GM23338 (cell line): Measurements from ENCODE around the gene POLR2H. TPM values are rescaled to one million over a fixed set of nuclear protein-coding genes. Genes with fewer than 3 reads are reported as not detected.

Experiments used
- ATAC-seq: fragments of 200-7000 bp; cut with Tn5 transposase; 3 replicates; pipeline ENCODE4 v1.9.1; 2020
- DNase-seq: peaks from one replicate; pipeline ENCODE4 v3.0.0-alpha.2; 2015; ENCODE audit warnings: low spot score
- H2AFZ ChIP-seq: fragments of 200-600 bp; sonication (generic); 2 replicates; pipeline ENCODE4 v1.8.0; 2016; ENCODE audit warnings: antibody characterized with exemption, mild to moderate bottlenecking, moderate library complexity
- H3F3A ChIP-seq: fragments of 200-600 bp; sonication (generic); replicated peaks from 2 replicates; pipeline ENCODE4 v1.8.0; 2017; ENCODE audit warnings: antibody characterized with exemption, mixed run types, low read depth
- H3K27ac ChIP-seq: fragments of 200-600 bp; sonication (generic); 2 replicates; pipeline ENCODE4 v1.6.1; 2016; ENCODE audit warnings: low read depth
- H3K27me3 ChIP-seq: fragments of 200-600 bp; sonication (generic); 2 replicates; pipeline ENCODE4 v1.8.0; 2016; ENCODE audit warnings: mild to moderate bottlenecking, mixed run types, moderate library complexity; ENCODE audit not compliant: insufficient read depth
- H3K36me3 ChIP-seq: fragments of 200-600 bp; sonication (generic); 2 replicates; pipeline ENCODE4 v1.8.0; 2016; ENCODE audit warnings: mild to moderate bottlenecking; ENCODE audit not compliant: insufficient read depth
- H3K4me1 ChIP-seq: fragments of 200-600 bp; sonication (generic); 2 replicates; pipeline ENCODE4 v1.8.0; 2016; ENCODE audit warnings: mild to moderate bottlenecking, moderate library complexity; ENCODE audit not compliant: insufficient read depth
- H3K4me2 ChIP-seq: fragments of 200-600 bp; sonication (generic); 2 replicates; pipeline ENCODE4 v1.7.1; 2017; ENCODE audit warnings: mixed run types
- H3K4me3 ChIP-seq: fragments of 200-600 bp; sonication (generic); 2 replicates; pipeline ENCODE4 v1.6.1; 2016; ENCODE audit warnings: mixed run types
- H3K79me2 ChIP-seq: fragments of 200-600 bp; sonication (generic); replicated peaks from 2 replicates; pipeline ENCODE4 v1.8.0; 2017; ENCODE audit warnings: mild to moderate bottlenecking; ENCODE audit not compliant: insufficient read depth
- H3K9me2 ChIP-seq: fragments of 200-600 bp; sonication (generic); 2 replicates; pipeline ENCODE4 v1.8.0; 2017; ENCODE audit not compliant: insufficient read depth
- H4K20me1 ChIP-seq: fragments of 200-600 bp; sonication (generic); replicated peaks from 2 replicates; pipeline ENCODE4 v1.8.0; 2017; ENCODE audit warnings: mild to moderate bottlenecking; ENCODE audit not compliant: insufficient read depth
- H3K27ac Mint-ChIP-seq: 2 replicates; pipeline ENCODE4 v1.8.0; 2020; ENCODE audit warnings: inconsistent platforms, mild to moderate bottlenecking, moderate library complexity, mixed read lengths
- H3K27me3 Mint-ChIP-seq: 3 replicates; pipeline ENCODE4 v1.8.0; 2022; ENCODE audit warnings: low read depth, mild to moderate bottlenecking, moderate library complexity, mixed read lengths, inconsistent platforms; ENCODE audit not compliant: insufficient read depth, poor library complexity
- H3K36me3 Mint-ChIP-seq: 3 replicates; pipeline ENCODE4 v1.8.0; 2021; ENCODE audit warnings: low read depth, mild to moderate bottlenecking, inconsistent platforms, moderate library complexity, mixed read lengths
- H3K4me1 Mint-ChIP-seq: 3 replicates; pipeline ENCODE4 v1.8.0; 2020; ENCODE audit warnings: mild to moderate bottlenecking, inconsistent platforms, mixed read lengths
- H3K4me3 Mint-ChIP-seq: 3 replicates; pipeline ENCODE4 v1.8.0; 2021; ENCODE audit warnings: moderate library complexity, mild to moderate bottlenecking, inconsistent platforms, mixed read lengths
- H3K9me3 Mint-ChIP-seq: 3 replicates; pipeline ENCODE4 v1.8.0; 2020; ENCODE audit warnings: moderate library complexity, mild to moderate bottlenecking, inconsistent platforms, mixed read lengths
- CREB1 ChIP-seq: fragments of 250-450 bp; sonication (Bioruptor Pico); IDR thresholded peaks from 2 replicates; pipeline ENCODE4 v1.5.0; 2020; ENCODE audit warnings: low read depth, mild to moderate bottlenecking, moderate library complexity
- EZH2 ChIP-seq: fragments of 200-600 bp; sonication (generic); IDR thresholded peaks from one replicate; pipeline ENCODE4 v1.8.0; 2017; ENCODE audit warnings: antibody characterized with exemption, mild to moderate bottlenecking, low read depth; ENCODE audit not compliant: unreplicated experiment
- EZH2phosphoT487 ChIP-seq: fragments of 200-600 bp; sonication (generic); IDR thresholded peaks from one replicate; pipeline ENCODE4 v1.8.1; 2018; ENCODE audit warnings: antibody characterized with exemption; ENCODE audit not compliant: unreplicated experiment
- JUNB ChIP-seq: IDR thresholded peaks from one replicate; pipeline ENCODE4 v1.6.1; 2016; ENCODE audit warnings: antibody characterized with exemption; ENCODE audit not compliant: unreplicated experiment
- NANOG ChIP-seq: IDR thresholded peaks from 2 replicates; pipeline ENCODE4 v1.6.1; 2016; ENCODE audit warnings: antibody characterized with exemption, borderline replicate concordance
- POLR2AphosphoS5 ChIP-seq: IDR thresholded peaks from 2 replicates; pipeline ENCODE4 v1.6.1; 2016; ENCODE audit warnings: antibody characterized with exemption, low read depth
- REST ChIP-seq: IDR thresholded peaks from one replicate; pipeline ENCODE4 v1.6.1; 2018; ENCODE audit warnings: antibody characterized with exemption; ENCODE audit not compliant: unreplicated experiment
- ZNF114 ChIP-seq: fragments of 250-450 bp; sonication (Bioruptor Pico); IDR thresholded peaks from 2 replicates; pipeline ENCODE4 v1.5.0; 2020; ENCODE audit warnings: mild to moderate bottlenecking, moderate library complexity
- ZNF331 ChIP-seq: fragments of 250-450 bp; sonication (Bioruptor Pico); IDR thresholded peaks from 2 replicates; pipeline ENCODE4 v1.5.0; 2020; ENCODE audit warnings: low read depth, mild to moderate bottlenecking, moderate library complexity
- ZNF462 ChIP-seq: fragments of 250-450 bp; sonication (Bioruptor Pico); IDR thresholded peaks from 2 replicates; pipeline ENCODE4 v1.5.0; 2020; ENCODE audit warnings: mild to moderate bottlenecking, moderate library complexity
- polyA plus RNA-seq: library from polyadenylated mRNA; unstranded; fragments of >200 nt; fragmentation: Nextera tagmentation; extraction: Ambion mirVana; gene quantifications from 2 replicates; pipeline ENCODE4 v1.2.1, GENCODE V29; 2016
- total RNA-seq: library from RNA; depleted of rRNA; stranded (reverse); fragments of >200 nt; shearing (Covaris generic); gene quantifications from 2 replicates; pipeline ENCODE4 v1.2.3, GENCODE V29; 2014
- TF ChIP-seq, protein P1 (sequence below): IDR thresholded peaks from 2 replicates; pipeline ENCODE4 v1.6.1; 2016; ENCODE audit warnings: antibody characterized with exemption
- TF ChIP-seq, protein P2 (sequence below), 2 experiments: fragments of 200-600 bp in 1 of 2; sonication (generic) in 1 of 2; conservative IDR thresholded peaks; 2 replicates each; pipeline versions ENCODE4 v1.5.1 to v1.6.1; 2016 to 2017; ENCODE audit warnings: antibody characterized with exemption in 2 of 2, low read depth in 2 of 2, mild to moderate bottlenecking in 2 of 2, moderate library complexity in 1 of 2

POLR2H gene
- total and polyA plus RNA-seq, 2 experiments from 2014 or later = 190 to 199 TPM

GRCh38 chr3:184327171-184327570 is 34.3 kb upstream of the POLR2H start (continued):
- TF ChIP-seq CREB1 (no peak), ZNF331 (CRISPR knock-in tag) (no peak), JUNB (no peak), EZH2 (no peak)

DNA sequence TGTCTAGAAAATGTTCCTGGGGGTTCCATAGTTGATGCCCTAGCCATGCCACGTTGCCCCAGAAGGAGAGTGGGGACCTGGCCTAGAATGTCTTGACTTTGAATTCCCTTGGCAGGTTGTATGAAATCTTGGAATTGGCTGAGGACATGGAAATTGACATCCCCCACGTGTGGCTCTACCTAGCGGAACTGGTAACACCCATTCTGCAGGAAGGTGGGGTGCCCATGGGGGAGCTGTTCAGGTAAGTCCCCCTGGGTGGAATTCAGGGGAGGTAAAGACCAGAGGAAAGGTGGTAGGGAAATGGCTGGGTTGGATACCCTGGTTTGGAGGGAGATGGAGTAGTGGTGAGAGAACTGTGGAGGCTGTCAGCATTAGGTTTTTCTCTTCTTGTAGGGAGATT is 33.0 kb upstream of the POLR2H start:
- peaks cover 52% of the 10 kb centered on the region for H3F3A ChIP-seq
- no peak overlapping the region for H3K4me3 ChIP-seq
- H2AFZ ChIP-seq = no peak overlapping the region
- no peaks in the 10 kb centered on the region; the same call in 2 of the 3 replicates for H3K4me1 Mint-ChIP-seq
- TF ChIP-seq EZH2phosphoT487 (no peak), JUNB (no peak), ZNF462 (CRISPR knock-in tag) (no peak), ZNF331 (CRISPR knock-in tag) (no peak), REST (no peak), POLR2AphosphoS5 (no peak), ZNF114 (CRISPR knock-in tag) (no peak), NANOG (no peak), CREB1 (no peak)
- TF ChIP-seq, protein P1, sequence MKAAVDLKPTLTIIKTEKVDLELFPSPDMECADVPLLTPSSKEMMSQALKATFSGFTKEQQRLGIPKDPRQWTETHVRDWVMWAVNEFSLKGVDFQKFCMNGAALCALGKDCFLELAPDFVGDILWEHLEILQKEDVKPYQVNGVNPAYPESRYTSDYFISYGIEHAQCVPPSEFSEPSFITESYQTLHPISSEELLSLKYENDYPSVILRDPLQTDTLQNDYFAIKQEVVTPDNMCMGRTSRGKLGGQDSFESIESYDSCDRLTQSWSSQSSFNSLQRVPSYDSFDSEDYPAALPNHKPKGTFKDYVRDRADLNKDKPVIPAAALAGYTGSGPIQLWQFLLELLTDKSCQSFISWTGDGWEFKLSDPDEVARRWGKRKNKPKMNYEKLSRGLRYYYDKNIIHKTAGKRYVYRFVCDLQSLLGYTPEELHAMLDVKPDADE = no peak
- TF ChIP-seq, protein P2, sequence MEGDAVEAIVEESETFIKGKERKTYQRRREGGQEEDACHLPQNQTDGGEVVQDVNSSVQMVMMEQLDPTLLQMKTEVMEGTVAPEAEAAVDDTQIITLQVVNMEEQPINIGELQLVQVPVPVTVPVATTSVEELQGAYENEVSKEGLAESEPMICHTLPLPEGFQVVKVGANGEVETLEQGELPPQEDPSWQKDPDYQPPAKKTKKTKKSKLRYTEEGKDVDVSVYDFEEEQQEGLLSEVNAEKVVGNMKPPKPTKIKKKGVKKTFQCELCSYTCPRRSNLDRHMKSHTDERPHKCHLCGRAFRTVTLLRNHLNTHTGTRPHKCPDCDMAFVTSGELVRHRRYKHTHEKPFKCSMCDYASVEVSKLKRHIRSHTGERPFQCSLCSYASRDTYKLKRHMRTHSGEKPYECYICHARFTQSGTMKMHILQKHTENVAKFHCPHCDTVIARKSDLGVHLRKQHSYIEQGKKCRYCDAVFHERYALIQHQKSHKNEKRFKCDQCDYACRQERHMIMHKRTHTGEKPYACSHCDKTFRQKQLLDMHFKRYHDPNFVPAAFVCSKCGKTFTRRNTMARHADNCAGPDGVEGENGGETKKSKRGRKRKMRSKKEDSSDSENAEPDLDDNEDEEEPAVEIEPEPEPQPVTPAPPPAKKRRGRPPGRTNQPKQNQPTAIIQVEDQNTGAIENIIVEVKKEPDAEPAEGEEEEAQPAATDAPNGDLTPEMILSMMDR (conservative IDR thresholded peaks at IDR 0.05; ENCODE audit: low read depth in 2 of 2) = no peak
- H3K36me3 Mint-ChIP-seq = peaks cover 100% of the 10 kb centered on the region
- no peaks in the 10 kb centered on the region for H3K27me3 ChIP-seq
- no peak overlapping the region for H3K4me3 Mint-ChIP-seq
- no peaks in the 10 kb centered on the region for H3K9me2 ChIP-seq
- no peak overlapping the region for H3K27ac ChIP-seq
- no peak for ATAC-seq
- no peak overlapping the region for H3K27ac Mint-ChIP-seq
- DNase-seq = no peak
- H3K79me2 ChIP-seq = peaks cover 45% of the 10 kb centered on the region
- H4K20me1 ChIP-seq = peaks cover 57% of the 10 kb centered on the region
- H3K9me3 Mint-ChIP-seq = no peaks in the 10 kb centered on the region
- no peak overlapping the region for H3K4me2 ChIP-seq
- peaks cover 27% of the 10 kb centered on the region for H3K27me3 Mint-ChIP-seq
- no peaks in the 10 kb centered on the region for H3K4me1 ChIP-seq
- H3K36me3 ChIP-seq = peaks cover 90% of the 10 kb centered on the region
